NCI-H82 treated with DMSO at 0.1 percent for 48 hours (cell line): ENCODE data around the gene FNDC3B.
A peak's percentile ranks its signal among the peaks of the same experiment; 100 is the strongest.

ENCODE experiments used
- DNase-seq: peaks from one replicate; lab custom pipeline; 2025; ENCODE audit not compliant: unreplicated experiment; lab: John Stamatoyannopoulos, UW

The FNDC3B gene

DNA sequence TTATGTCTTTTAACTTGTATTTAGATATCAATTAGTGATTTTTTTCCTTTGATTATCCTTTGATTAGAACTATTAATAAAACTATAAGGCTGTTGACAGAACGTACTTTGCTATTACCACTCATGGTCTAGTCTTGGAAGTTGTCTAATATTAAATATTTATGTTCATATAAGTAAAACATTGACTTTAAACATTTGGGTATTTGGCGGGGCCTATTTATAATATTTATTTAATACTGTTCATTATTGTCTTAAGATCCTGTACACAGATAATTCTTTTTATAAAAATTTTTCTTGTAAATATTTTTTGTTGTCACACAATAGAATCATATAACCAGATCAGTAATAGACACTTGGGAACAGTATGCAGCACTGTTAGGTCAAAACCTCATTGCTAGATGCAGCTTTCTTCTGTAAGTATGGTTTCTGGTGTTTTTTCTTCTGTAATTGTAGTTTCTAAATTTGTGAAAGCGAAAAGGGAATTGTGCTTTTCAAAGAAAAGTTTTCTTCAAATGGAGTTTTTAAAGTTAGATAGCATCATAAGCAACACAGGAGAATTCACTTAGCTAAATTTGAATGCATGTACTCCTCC is 93.4 kb downstream of the FNDC3B start:
- no peak for DNase-seq

GRCh38 chr3:172133838-172134237 is 94.5 kb downstream of the FNDC3B start:
- DNase-seq: peak; percentile 14

GRCh38 chr3:172134352-172134751 is 95.0 kb downstream of the FNDC3B start:
- DNase-seq: no peak

- no peak for DNase-seq
Observed at GRCh38 chr3:172135185-172135584, 95.8 kb downstream of the FNDC3B start.

DNA sequence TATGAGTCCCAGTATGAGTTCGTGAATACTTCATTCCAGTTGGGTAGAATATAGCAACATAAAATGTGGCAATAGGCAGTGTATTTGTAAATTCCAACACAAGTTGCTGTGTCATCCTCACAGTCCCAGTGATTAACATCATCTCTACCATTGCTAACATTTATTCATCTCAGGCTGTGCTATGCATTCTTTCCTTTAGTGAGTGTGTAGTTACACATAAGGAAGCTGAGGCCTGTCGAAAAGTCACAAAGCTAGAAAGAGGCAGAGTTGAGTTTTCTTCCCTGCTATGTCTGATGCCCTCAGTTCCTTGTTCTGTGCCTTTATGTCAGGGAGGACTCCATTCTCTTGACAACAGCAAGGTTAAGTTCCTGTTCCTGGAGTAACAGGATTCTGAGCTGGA is 96.4 kb downstream of the FNDC3B start:
- no peak for DNase-seq

- DNase-seq: no peak
Observed at GRCh38 chr3:172136330-172136729, 97.0 kb downstream of the FNDC3B start.

- no peak for DNase-seq
Observed at GRCh38 chr3:172137287-172138192, 98.2 kb downstream of the FNDC3B start.

DNA sequence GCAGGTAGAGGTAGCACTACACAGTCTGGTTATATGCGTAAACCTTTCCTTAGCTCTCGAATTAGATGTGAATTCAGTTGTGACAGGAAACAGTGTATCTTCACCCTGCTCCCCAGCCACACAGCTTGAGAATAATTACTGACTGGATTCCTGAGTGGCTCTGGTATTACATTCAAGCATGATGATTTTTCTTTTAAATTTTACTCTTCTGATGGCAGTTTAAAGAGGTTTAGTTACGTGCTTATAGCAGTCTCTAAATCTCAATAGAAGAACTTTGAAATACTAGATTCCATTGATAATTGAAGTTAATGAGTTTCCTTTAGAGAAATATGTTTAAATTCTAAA is 98.8 kb downstream of the FNDC3B start:
- no peak for DNase-seq

GRCh38 chr3:172138792-172139507 is 99.6 kb downstream of the FNDC3B start:
- no peak for DNase-seq

- no peak for DNase-seq
Observed at GRCh38 chr3:172139528-172140276, 100.3 kb downstream of the FNDC3B start.

GRCh38 chr3:172140499-172141391 is 101.4 kb downstream of the FNDC3B start:
- DNase-seq: no peak

- no peak for DNase-seq
Observed at GRCh38 chr3:172142051-172142863, 102.9 kb downstream of the FNDC3B start.

DNA sequence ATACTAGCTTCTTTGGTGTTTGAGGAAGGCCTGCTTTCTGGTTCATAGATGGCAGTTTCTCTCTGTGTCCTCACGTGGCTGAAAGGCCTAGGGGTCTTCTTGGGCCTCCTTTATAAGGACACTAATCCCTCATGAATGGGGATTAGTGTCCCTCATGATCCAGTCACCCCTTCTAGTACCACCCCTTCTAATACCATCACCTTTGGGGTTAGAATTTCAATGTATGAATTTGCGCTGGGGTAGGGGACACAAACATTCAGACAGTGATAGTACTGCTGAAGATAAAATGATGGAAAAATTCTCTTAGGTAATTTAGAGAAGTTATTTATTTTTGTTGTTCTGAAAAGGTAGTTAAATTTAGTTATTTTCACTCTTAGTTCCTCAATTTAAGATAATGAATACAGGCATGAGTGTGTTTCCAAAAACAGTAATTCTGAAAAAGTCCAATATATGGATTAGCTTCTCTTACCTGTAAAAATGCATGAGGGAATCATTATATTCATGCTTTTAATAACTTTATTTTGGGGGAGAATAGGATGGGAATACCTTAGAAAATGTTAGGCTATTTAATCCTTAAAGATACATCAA is 103.6 kb downstream of the FNDC3B start:
- DNase-seq: no peak

GRCh38 chr3:172143739-172144497 is 104.5 kb downstream of the FNDC3B start:
- DNase-seq: no peak

- DNase-seq: no peak
Observed at GRCh38 chr3:172144601-172145000, 105.2 kb downstream of the FNDC3B start.

- no peak for DNase-seq
Observed at GRCh38 chr3:172145031-172145686, 105.8 kb downstream of the FNDC3B start.

- no peak for DNase-seq
Observed at GRCh38 chr3:172146349-172146748, 107.0 kb downstream of the FNDC3B start.
